GM12872 (cell line): ENCODE measurements around the gene COL23A1.

Source experiments
- TF ChIP-seq, protein P1 (sequence below): IDR thresholded peaks from 3 replicates; pipeline ENCODE4 v1.5.1; 2011; ENCODE audit warnings: low read depth, mild to moderate bottlenecking, low read length, moderate library complexity; ENCODE audit not compliant: insufficient read depth

Gene COL23A1

DNA sequence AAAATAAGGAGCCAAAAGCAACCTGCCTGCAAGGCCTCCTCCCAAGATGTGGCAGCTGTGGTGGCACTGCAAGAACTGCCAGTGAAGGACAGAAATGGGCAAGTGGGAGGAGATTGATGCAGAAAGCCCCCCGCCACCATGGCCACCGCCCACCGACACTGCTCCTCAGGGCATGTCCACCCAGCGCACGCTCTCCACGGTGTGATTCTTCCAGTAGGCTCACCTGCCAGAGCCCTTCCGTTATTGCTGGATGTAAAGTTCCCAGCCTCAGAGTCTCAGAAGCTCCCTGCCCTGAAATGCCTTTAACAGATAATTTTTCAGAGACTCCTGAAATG, 202.4 kb downstream of the COL23A1 start:
- TF ChIP-seq, protein P1, sequence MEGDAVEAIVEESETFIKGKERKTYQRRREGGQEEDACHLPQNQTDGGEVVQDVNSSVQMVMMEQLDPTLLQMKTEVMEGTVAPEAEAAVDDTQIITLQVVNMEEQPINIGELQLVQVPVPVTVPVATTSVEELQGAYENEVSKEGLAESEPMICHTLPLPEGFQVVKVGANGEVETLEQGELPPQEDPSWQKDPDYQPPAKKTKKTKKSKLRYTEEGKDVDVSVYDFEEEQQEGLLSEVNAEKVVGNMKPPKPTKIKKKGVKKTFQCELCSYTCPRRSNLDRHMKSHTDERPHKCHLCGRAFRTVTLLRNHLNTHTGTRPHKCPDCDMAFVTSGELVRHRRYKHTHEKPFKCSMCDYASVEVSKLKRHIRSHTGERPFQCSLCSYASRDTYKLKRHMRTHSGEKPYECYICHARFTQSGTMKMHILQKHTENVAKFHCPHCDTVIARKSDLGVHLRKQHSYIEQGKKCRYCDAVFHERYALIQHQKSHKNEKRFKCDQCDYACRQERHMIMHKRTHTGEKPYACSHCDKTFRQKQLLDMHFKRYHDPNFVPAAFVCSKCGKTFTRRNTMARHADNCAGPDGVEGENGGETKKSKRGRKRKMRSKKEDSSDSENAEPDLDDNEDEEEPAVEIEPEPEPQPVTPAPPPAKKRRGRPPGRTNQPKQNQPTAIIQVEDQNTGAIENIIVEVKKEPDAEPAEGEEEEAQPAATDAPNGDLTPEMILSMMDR, result no peak

DNA sequence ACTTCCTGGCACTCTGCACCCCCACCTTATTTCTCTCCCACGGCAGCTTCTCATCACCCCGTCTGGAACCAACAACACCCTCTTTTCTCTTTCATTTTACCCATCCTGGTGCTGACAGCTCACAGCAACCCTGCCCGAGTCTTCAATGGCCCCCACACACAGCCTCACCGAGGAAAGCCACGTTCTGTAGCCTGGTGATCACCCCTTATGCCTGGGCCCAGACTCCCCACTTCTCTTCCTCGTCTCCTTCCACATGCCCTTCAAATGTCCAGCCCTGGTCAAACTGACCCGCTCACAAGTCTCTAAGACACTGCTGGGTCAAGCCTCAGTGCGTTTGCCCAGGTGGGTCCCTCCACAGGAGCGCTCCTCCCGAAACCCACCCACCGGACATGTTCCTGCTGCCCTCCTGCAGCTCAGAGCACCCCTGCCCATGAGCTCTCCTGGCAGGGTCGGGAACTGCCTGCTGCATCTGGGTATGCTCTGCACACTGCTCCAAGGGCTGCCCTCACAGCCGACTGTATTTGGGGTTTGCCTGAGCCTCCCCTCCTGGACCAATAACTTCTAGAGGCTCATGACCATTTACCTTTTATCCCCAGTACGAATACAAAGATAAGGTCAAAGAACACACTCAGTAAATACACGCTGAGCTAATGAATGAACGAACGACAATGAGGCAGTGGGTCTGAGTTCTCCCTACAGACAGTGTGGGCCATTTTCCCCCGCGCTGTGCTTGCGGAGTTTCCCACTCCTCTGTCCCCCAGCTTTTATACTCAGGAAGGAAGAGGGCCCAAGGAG, 202.9 kb downstream of the COL23A1 start:
- TF ChIP-seq, protein P1, result no peak

DNA sequence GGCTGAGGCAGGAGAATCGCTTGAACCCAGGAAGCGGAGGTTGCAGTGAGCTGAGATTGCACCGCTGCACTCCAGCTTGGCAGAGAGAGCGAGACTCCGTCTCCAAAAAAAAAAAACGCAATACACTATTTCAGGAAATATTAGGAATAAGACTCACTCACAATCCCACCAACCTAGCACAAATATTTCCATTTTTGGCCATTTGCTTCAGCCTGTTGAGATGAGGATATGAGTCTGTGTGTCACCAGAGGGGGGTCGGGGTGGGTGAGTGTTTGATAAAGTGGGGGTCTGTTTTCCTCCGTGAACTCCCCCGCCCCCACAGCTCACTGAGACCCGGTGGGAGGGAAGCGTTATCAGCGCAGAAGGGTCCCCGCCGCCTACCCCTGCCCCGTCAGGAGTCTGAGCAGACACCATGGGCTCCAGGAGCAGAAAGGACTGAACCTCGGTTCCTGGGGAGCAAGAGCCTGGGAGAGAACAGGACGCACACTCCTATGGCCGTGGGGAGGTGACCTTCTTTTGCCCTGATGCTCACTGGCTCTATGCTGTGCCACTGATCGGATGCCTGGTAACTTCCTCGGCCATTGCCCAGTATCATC, 203.8 kb downstream of the COL23A1 start:
- TF ChIP-seq, protein P1, result no peak

DNA sequence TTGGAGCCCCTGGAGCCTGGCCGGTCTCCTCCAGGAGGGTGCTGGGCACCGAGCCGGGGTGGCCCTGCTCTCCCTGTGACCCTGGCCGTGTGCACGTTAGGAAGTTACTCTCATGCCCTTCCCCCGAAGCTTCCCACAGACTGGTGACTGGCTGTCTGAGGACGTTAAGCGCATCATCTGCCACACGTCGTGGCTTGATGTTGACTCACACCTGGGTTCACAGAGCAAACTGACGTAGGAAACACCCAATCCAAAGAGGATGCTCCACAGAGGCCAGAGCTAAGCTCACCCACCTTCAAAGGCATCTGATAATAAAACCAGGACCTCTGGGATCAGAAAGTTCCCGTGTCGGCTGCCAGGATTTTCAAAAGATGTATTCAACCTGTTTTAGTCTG, 204.7 kb downstream of the COL23A1 start:
- TF ChIP-seq, protein P1, result no peak

DNA sequence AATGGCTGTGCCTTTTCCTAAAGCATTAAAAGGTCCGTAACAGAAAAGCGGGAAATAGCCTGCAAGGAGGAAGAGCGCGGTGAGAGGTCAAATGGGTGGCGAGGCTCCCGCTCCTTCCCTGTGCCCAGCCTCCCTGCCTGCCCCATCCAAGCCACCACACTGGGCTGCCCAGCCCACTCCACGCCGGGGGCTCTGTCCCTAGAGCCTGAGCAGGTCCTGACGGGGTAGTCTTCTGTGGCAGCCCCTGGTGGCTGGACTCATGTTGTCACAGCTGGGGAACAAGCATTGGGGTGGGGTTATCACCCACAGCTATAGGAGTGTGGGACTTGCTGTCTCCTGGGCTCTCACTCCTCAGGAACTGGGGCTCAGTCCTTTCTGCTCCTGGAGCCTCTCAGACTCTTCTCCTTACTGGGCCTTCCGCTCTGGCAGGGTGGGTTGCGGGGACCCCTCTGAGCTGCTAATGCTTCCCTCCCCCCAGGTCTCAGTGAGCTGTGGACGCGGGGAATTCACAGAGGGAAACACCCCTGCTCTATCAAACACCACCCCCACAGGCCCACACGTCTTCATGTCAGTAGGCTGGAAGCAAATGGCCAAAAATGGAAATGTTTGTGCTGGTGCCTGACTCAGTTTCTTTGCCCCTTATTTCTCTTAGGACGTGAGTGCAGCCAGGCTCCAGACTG, 205.2 kb downstream of the COL23A1 start:
- TF ChIP-seq, protein P1, result no peak

DNA sequence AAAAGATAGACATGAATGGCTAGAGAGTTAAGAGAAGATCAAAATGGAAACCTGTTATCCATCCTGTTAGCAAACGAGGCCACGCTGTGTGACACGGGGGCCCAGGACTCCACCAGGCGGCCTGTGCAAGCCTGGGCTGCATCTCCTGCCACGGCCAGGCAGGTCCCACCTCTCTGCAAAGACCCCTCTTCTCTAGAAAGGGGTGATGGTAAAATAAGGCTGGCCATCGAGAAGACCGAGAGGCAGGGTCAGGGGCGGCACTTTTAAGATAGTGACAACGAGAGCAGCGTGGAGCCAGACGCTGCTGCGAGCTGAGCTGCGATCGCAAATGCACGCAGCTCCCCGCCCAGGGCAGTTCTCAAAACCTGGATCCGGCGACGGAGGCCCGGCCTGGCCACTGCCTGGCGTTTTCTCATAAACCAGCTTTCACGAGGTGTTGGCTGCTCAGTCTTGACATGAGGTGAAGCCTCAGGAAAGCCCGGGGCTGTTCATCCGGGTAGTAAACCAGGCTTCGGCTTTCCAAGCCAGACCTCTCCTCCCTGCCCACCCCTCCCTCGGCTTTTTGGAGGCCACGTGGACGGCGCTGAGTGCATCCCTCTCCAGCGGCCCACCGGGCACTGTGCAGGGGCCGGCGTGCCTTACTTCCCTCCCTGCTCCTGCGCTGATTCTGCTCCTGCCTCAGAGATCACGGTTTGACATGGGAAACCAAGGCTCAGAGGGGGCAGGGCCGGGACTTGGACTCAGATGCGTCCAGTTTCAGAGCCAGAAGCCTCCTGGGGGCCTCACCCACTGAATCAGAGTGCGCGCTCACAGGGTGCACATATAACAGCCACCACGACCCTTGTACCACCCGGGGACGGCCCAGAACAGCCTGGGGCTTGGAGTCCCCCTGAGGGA, 206.0 kb downstream of the COL23A1 start:
- TF ChIP-seq, protein P1, result no peak
